GM10266 (cell line): ENCODE measurements around the gene GALK2.

Experiments
- DNase-seq: peaks from one replicate; pipeline ENCODE4 v3.0.0; 2012; ENCODE audit errors: extremely low spot score
- TF ChIP-seq, protein P1 (sequence below): IDR thresholded peaks from 2 replicates; pipeline ENCODE4 v1.5.1; 2012; ENCODE audit warnings: mild to moderate bottlenecking, low read depth; ENCODE audit not compliant: control insufficient read depth, insufficient read depth; ENCODE audit errors: missing control alignments

GALK2 gene

DNA sequence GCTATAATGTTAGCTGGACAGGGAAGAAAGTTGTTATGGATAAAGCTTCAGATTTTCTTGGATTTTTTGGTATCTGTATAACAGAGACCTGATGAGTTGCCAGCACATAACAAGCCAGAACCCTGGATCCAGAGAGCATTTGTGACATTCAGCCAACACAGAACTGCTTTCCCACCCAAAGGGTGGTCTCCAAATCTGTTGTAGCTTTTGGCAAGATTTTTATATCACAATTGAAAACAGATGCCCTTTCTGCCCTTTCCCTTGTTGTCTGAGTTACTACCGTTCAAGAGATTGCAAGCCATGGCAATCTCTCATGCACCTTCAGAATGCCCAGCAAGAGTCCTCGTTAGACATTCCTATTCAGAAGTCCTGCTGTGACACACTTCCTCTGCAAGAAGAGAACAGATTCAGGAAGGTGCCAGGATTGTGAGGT is 145.4 kb downstream of the GALK2 start:
- TF ChIP-seq, protein P1, sequence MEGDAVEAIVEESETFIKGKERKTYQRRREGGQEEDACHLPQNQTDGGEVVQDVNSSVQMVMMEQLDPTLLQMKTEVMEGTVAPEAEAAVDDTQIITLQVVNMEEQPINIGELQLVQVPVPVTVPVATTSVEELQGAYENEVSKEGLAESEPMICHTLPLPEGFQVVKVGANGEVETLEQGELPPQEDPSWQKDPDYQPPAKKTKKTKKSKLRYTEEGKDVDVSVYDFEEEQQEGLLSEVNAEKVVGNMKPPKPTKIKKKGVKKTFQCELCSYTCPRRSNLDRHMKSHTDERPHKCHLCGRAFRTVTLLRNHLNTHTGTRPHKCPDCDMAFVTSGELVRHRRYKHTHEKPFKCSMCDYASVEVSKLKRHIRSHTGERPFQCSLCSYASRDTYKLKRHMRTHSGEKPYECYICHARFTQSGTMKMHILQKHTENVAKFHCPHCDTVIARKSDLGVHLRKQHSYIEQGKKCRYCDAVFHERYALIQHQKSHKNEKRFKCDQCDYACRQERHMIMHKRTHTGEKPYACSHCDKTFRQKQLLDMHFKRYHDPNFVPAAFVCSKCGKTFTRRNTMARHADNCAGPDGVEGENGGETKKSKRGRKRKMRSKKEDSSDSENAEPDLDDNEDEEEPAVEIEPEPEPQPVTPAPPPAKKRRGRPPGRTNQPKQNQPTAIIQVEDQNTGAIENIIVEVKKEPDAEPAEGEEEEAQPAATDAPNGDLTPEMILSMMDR: no peak
- DNase-seq: no peak

DNA sequence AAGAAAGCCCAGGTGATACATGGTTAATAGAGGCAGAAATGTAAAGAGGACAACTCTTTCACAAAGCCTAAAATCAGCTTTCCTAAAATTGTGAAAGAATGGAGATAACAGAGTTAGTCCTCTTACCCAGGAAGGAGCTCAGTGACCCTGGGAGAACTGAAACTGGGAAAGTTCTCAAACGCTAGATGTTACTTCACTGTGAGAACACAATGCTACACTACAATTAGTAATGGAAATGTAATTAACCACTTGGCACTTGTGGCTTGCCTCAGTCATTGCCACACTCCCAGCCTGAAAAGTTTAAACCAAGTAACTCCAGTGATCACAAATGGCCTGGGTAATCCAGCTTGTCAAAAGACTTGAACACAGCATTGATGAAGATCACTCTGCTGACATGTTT is 150.3 kb downstream of the GALK2 start:
- TF ChIP-seq, protein P1: no peak
- no peak for DNase-seq

DNA sequence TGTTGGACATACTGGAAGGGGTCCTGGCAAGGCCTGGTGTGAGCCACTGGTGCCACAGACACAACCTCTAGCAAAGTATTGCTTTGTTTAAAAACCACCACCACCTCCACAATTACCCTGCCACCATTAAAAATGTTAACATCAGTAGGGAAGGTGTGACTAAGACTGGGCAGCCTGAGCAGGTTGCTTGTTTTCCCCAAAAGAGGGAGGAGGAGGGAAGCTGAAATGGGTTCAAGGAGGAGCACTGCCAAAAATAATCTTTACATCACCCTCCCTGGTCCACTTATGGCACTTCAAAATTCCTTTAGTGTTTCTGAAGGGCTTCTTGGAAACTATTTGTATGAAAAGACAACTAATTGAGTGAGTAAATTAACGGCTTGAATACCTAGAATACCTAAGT is 153.2 kb downstream of the GALK2 start:
- DNase-seq: no peak
- TF ChIP-seq, protein P1: no peak

DNA sequence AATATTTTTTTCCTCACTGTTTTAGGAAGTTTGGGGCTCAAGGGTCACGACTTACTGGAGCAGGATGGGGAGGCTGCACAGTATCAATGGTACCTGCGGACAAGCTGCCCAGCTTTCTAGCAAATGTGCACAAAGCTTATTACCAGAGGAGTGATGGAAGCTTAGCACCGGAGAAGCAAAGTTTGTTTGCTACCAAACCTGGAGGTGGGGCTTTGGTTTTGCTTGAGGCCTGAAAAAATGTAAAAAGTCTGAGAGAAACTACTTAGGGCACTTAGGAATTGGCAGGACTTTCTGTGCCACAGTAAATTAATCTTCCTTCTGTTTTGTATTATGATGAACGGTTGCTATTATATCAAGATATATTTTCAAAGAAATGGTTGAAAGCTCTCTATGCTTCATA is 157.9 kb downstream of the GALK2 start:
- TF ChIP-seq, protein P1: no peak
- no peak for DNase-seq

DNA sequence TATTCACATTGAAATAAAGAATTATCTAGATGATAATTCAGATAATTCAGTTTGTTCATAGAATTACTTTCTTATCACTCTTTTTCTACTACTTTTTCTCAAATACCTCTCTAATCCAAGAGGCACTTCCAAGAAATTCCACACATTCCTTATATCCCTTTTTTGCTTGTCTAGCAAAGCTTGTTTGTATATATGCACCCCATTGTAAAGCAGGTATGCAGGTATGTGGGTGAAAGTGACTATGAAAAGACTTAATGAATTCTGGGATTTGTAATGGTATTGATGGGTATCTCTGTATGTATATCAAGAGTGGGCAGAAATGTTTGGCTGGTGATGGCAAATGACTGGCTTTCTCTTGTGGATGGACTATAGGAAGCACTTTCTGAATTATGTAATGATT is 158.9 kb downstream of the GALK2 start:
- DNase-seq: no peak
- TF ChIP-seq, protein P1: no peak

DNA sequence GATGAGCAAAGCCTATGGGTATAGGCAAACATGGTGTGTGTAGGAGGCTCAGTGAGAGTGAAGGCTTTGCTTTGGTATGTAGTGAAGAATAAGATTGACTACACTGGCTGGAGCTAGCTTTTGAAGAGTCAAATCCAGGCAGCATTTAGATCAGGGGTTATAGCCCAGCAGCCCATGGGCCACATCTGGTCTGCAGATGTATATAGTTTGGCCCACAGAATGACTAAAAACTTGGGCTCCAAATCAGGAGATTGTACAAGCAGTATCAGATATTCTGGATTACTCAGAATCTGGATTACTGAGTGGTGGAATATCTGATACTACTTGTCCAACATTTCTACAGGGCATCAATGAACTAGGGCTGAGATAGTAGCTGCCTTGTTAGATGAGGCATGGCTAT is 160.1 kb downstream of the GALK2 start:
- DNase-seq: no peak
- TF ChIP-seq, protein P1: no peak

DNA sequence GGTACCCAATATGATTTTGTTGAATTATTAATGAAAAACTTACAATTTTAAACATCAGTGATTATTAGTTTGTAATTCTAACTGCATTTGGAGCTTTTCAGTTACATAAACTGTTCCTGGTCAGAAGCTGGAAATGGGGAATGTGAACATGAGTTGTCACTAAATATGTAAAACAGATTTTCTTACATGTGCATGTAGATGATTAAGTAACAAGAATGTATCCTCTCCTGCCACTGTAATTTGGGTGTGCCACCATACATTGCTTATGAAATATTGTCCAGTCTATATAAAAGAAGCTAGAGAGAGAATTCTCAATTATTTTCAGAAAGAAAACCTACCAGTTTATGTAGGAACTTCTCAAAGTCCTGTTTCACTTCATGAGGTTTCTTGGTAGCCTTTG is 161.4 kb downstream of the GALK2 start:
- DNase-seq: no peak
- TF ChIP-seq, protein P1: no peak
